Mesenchymal stem cell (in vitro differentiated cells and primary cell): ENCODE measurements around the gene HS1BP3.

Source experiments
- DNase-seq: peaks from one replicate; pipeline ENCODE4 v3.0.0-alpha.2; 2013
- H2AFZ ChIP-seq: one replicate; pipeline ENCODE4 v1.6.1; 2013; ENCODE audit warnings: low read depth, mild to moderate bottlenecking, control low read depth, inconsistent platforms, low read length, moderate library complexity
- H2AK5ac ChIP-seq: 2 replicates; pipeline ENCODE4 v1.6.1; 2013; ENCODE audit warnings: low read length, moderate library complexity, mild to moderate bottlenecking, inconsistent platforms; ENCODE audit not compliant: severe bottlenecking
- H2BK120ac ChIP-seq: one replicate; pipeline ENCODE4 v1.6.1; 2013; ENCODE audit warnings: low read depth, mild to moderate bottlenecking, inconsistent platforms, low read length, moderate library complexity
- H2BK12ac ChIP-seq, 2 experiments: one replicate each; pipeline ENCODE4 v1.6.1; 2013; ENCODE audit warnings: inconsistent platforms in 2 of 2, low read length in 2 of 2, mild to moderate bottlenecking in 2 of 2, moderate library complexity in 2 of 2, control low read depth in 1 of 2
- H2BK15ac ChIP-seq: one replicate; pipeline ENCODE4 v1.6.1; 2013; ENCODE audit warnings: mild to moderate bottlenecking, low read depth, inconsistent platforms; ENCODE audit not compliant: poor library complexity, severe bottlenecking
- H2BK5ac ChIP-seq: 2 replicates; pipeline ENCODE4 v1.6.1; 2013; ENCODE audit warnings: low read depth, mild to moderate bottlenecking, low read length, control low read depth, inconsistent platforms; ENCODE audit not compliant: poor library complexity, severe bottlenecking
- H3K14ac ChIP-seq, 2 experiments: one replicate each; pipeline ENCODE4 v1.6.1; 2013; ENCODE audit warnings: inconsistent platforms in 2 of 2, low read length in 2 of 2, control low read depth in 1 of 2, mild to moderate bottlenecking in 1 of 2, moderate library complexity in 1 of 2
- H3K18ac ChIP-seq, 2 experiments: one replicate each; pipeline ENCODE4 v1.6.1; 2013; ENCODE audit warnings: inconsistent platforms in 2 of 2, low read length in 2 of 2, control low read depth in 1 of 2, low read depth in 1 of 2, mild to moderate bottlenecking in 1 of 2
- H3K23ac ChIP-seq, 2 experiments: one replicate each; pipeline ENCODE4 v1.6.1; 2013; ENCODE audit warnings: inconsistent platforms in 2 of 2, low read length in 2 of 2, mild to moderate bottlenecking in 2 of 2, moderate library complexity in 2 of 2, control low read depth in 1 of 2
- H3K27ac ChIP-seq: 2 replicates; pipeline ENCODE4 v1.5.1; 2013; ENCODE audit warnings: mild to moderate bottlenecking, moderate library complexity, low read length, control low read depth, inconsistent platforms; ENCODE audit not compliant: poor library complexity, severe bottlenecking
- H3K27me3 ChIP-seq, 2 experiments: 2 replicates each; pipeline versions ENCODE4 v1.6.1 to v1.7.0; 2013; ENCODE audit warnings: low read length in 2 of 2, mild to moderate bottlenecking in 2 of 2, moderate library complexity in 2 of 2, control low read depth in 1 of 2, inconsistent platforms in 1 of 2; ENCODE audit not compliant: control insufficient read depth in 1 of 2, insufficient read depth in 1 of 2
- H3K36me3 ChIP-seq, 2 experiments: 2 replicates each; pipeline versions ENCODE4 v1.6.1 to v1.7.0; 2013; ENCODE audit warnings: low read length in 2 of 2, control low read depth in 1 of 2, inconsistent platforms in 1 of 2, low read depth in 1 of 2, mild to moderate bottlenecking in 1 of 2; ENCODE audit not compliant: insufficient read depth in 2 of 2, control insufficient read depth in 1 of 2
- H3K4ac ChIP-seq, 2 experiments: one replicate each; pipeline ENCODE4 v1.6.1; 2013; ENCODE audit warnings: inconsistent platforms in 2 of 2, low read length in 2 of 2, mild to moderate bottlenecking in 2 of 2, moderate library complexity in 2 of 2, control low read depth in 1 of 2, low read depth in 1 of 2
- H3K4me1 ChIP-seq: 2 replicates; pipeline ENCODE4 v1.6.1; 2013; ENCODE audit warnings: low read depth, low read length, control low read depth; ENCODE audit not compliant: control insufficient read depth, insufficient read depth
- H3K4me2 ChIP-seq: 2 replicates; pipeline ENCODE4 v1.6.1; 2013; ENCODE audit warnings: low read length, mild to moderate bottlenecking, inconsistent platforms; ENCODE audit not compliant: poor library complexity, severe bottlenecking
- H3K4me3 ChIP-seq, 2 experiments: 2 replicates each; pipeline versions ENCODE4 v1.5.1 to v1.7.0; 2013; ENCODE audit warnings: low read length in 2 of 2, mild to moderate bottlenecking in 2 of 2, control low read depth in 1 of 2, low read depth in 1 of 2; ENCODE audit not compliant: insufficient read depth in 1 of 2
- H3K79me1 ChIP-seq: replicated peaks from 2 replicates; pipeline ENCODE4 v1.6.1; 2013; ENCODE audit warnings: mild to moderate bottlenecking, control low read depth, low read length, inconsistent platforms; ENCODE audit not compliant: poor library complexity, severe bottlenecking
- H3K9ac ChIP-seq: 2 replicates; pipeline ENCODE4 v1.7.0; 2013; ENCODE audit warnings: mild to moderate bottlenecking, low read length, moderate library complexity
- H3K9me3 ChIP-seq: 2 replicates; pipeline ENCODE4 v1.7.0; 2013; ENCODE audit warnings: mild to moderate bottlenecking, low read length; ENCODE audit not compliant: control insufficient read depth
- H4K8ac ChIP-seq: one replicate; pipeline ENCODE4 v1.6.1; 2013; ENCODE audit warnings: inconsistent platforms, mild to moderate bottlenecking, low read length, moderate library complexity
- H4K91ac ChIP-seq: one replicate; pipeline ENCODE4 v1.6.1; 2013; ENCODE audit warnings: mild to moderate bottlenecking, low read length, inconsistent platforms
- WGBS: methylation state at CpG from one replicate; pipeline ENCODE4 v1.1.7; 2013; ENCODE audit warnings: mixed read lengths; 5-methylcytosine and 5-hydroxymethylcytosine counted together

Gene HS1BP3

DNA sequence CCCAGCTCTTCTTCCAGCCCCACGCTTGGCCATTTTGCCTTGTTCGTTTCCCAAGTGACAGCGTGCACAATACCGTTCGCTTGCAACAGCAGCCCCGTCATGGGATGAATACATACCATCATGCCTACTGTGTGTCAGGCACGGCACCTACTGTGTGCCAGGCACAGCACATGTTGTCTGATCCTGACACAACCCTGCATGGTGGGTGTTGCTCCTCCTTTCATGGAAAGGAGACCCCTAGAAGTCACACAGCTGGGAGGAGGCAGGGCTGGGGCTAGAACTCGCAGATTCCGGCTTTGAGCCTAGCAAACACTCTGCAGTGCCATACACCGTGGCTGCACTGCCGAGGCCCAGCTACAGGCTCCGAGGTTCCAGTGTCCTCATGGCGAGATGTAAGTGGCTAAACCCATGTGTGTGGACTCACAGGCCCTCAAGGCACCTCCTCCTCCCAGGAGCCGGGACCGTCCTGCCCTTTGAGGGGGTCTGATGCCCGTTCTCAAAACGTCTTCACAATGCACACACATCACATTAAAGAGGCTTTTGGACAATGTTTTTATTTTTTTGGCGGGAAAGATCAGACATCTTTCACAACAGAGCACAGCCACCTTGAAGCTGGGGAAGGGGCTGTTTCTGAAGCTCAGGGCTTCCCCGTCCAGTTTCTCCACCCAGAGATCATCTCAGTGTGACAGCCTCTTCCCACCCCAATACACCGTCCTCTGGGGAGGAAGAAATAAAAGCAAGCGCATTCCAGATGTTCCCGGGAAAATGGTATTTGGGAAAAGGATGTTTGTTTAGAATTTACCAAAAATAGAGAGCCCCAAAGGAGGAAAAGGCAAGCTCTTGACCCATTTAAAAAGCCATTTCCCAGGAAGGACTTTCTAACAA, 64.9 kb downstream of the HS1BP3 start:
- Histone ChIP-seq H3K9ac (no peak overlapping the region), H2AFZ (no peak overlapping the region), H2BK5ac (no peak overlapping the region), H3K79me1 (no peaks in the 10 kb centered on the region), H3K27me3 (no peaks in the 10 kb centered on the region), H3K23ac (no peak overlapping the region), H4K91ac (peak overlapping the region; percentile 80), H3K27ac (no peak overlapping the region), H2BK12ac (peak overlapping the region; percentile 14 to 74), H2BK120ac (peak overlapping the region; percentile 4), H3K18ac (peak overlapping the region; percentile 62 to 91), H3K4me2 (no peak overlapping the region), H3K4me3 (no peak overlapping the region), H3K14ac (peak overlapping the region in 1 of 2 experiments; percentile 81), H2AK5ac (peak overlapping the region; percentile 80), H4K8ac (peak overlapping the region; percentile 68), H3K4ac (peak overlapping the region; percentile 54 to 80), H3K36me3 (no peaks in the 10 kb centered on the region), H3K4me1 (peaks cover 42% of the 10 kb centered on the region), H3K9me3 (no peaks in the 10 kb centered on the region), H2BK15ac (peak overlapping the region; percentile 66)
- 94% methylated on average over 16 of the region's 22 CpGs for WGBS
- DNase-seq = no peak

DNA sequence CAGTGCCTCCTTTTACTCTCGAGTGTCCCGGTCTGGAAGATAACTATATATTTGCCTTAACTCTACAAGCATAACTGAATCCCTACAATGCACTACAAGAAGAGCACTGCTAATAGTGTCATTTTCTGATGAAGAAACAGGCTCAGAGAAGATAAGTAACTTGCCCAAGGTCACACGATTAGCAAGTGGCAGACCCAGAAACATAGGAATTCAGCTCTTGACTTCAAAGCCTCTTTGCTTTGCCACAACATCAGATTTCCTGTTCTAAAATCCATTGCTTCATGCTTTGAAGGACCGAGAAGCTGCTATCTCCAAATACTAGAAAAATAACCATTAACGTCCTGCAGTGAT, 65.6 kb downstream of the HS1BP3 start:
- Histone ChIP-seq H3K4me1 (peaks cover 44% of the 10 kb centered on the region), H2AK5ac (peak overlapping the region; percentile 100), H3K4ac (peak overlapping the region in 1 of 2 experiments; percentile 90), H3K79me1 (no peaks in the 10 kb centered on the region), H3K23ac (peak overlapping the region in 1 of 2 experiments; percentile 9), H2BK15ac (no peak overlapping the region), H3K9ac (no peak overlapping the region), H3K4me2 (no peak overlapping the region), H3K27me3 (no peaks in the 10 kb centered on the region), H4K8ac (no peak overlapping the region), H3K9me3 (no peaks in the 10 kb centered on the region), H3K27ac (peak overlapping the region; percentile 95), H3K14ac (no peak overlapping the region), H4K91ac (no peak overlapping the region), H2BK12ac (peak overlapping the region; percentile 94 to 96), H3K36me3 (no peaks in the 10 kb centered on the region), H3K4me3 (no peak overlapping the region), H3K18ac (peak overlapping the region; percentile 92 to 96), H2BK5ac (peak overlapping the region; percentile 94), H2AFZ (no peak overlapping the region), H2BK120ac (no peak overlapping the region)
- 48% methylated on average over 5 of the region's 5 CpGs for WGBS
- no peak for DNase-seq

DNA sequence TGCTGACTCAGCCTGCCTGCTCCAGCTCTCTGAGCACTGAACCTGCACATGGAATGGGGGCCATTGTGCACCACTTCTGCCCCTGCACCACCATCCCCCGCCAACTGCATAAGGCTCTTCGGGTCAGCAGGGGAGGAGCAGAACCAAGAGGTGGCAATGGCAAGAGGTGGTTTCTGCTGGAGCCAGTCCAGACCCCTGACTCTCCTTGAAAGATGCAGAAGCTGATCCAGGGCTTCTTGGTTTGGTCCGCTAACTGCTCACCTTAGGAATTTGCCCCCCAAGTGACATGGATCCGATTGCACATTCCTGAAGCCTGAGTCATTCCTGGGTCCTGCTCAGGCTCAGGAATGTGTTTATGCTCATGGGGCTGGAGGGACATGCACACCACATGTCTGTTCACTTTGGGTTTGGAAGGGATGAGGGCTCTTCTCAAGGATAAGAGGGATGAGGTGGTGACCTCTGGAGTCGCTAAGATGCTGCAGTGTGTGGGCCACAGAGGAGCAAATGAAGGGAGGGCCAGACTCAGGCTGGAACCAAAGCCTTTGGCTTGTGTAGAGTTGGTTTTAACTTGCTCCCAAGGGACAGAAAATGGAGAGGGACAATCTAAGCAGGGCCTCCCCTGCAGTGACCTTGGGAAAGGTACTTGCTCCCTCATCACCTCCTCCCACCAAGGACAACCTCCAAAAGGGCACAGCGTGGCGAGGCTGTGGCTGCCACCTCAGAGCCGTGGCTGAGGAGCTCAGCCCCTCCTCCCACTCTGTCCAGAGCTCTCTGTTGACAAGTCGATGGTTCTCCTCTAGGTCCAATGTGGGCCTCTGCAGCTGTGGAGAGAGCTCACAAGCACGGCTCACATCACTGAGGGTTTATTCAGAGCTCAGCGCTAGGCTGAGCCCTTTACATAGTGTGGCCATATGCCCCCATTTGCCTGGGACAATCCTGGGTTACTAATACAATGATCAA, 66.2 kb downstream of the HS1BP3 start:
- H3K27me3 ChIP-seq = no peaks in the 10 kb centered on the region
- no peak overlapping the region for H2AFZ ChIP-seq
- H3K4ac ChIP-seq = peak overlapping the region; percentile 75 to 90
- H3K14ac ChIP-seq = peak overlapping the region in 1 of 2 experiments; percentile 53
- no peak overlapping the region for H3K4me3 ChIP-seq
- H3K36me3 ChIP-seq = no peaks in the 10 kb centered on the region
- no peaks in the 10 kb centered on the region for H3K79me1 ChIP-seq
- H3K9me3 ChIP-seq = no peaks in the 10 kb centered on the region
- peak overlapping the region; percentile 100 for H4K91ac ChIP-seq
- peaks cover 43% of the 10 kb centered on the region for H3K4me1 ChIP-seq
- peak overlapping the region; percentile 95 for H3K27ac ChIP-seq
- peak; percentile 93 for DNase-seq
- H2BK120ac ChIP-seq = peak overlapping the region; percentile 85
- 29% methylated on average over 11 of the region's 11 CpGs for WGBS
- H2AK5ac ChIP-seq = peak overlapping the region; percentile 100
- peak overlapping the region in 1 of 2 experiments; percentile 9 for H3K23ac ChIP-seq
- H2BK15ac ChIP-seq = no peak overlapping the region
- H3K18ac ChIP-seq = peak overlapping the region; percentile 93 to 96
- no peak overlapping the region for H3K9ac ChIP-seq
- H4K8ac ChIP-seq = peak overlapping the region; percentile 89
- peak overlapping the region; percentile 4 for H3K4me2 ChIP-seq
- peak overlapping the region; percentile 94 to 96 for H2BK12ac ChIP-seq
- H2BK5ac ChIP-seq = peak overlapping the region; percentile 94
